A673 (cell line): ENCODE results near the gene HSDL2. TPM values are rescaled to one million over a fixed set of nuclear protein-coding genes. Genes with fewer than 3 reads are reported as not detected.

Experiments used
- BruUV-seq: library from RNA; stranded (reverse); fragments of 400-500 nt; replicated peaks from 2 replicates; lab custom pipeline; 2021; lab: Mats Ljungman, UMichigan
- CTCF ChIA-PET: fragments of 300-600 bp; sonication (Branson Sonifier 250); formaldehyde crosslinking; loops from one replicate; lab custom pipeline; 2022; ENCODE audit warnings: antibody characterized with exemption; lab: Charles Lee
- POLR2A ChIA-PET: fragments of 300-600 bp; sonication (Branson Sonifier 250); formaldehyde crosslinking; loops from one replicate; lab custom pipeline; 2022; ENCODE audit warnings: antibody characterized with exemption; ENCODE audit not compliant: low non-redundant PET; lab: Charles Lee
- DNase-seq: peaks from one replicate; pipeline ENCODE4 v3.0.0-alpha.2; 2015; ENCODE audit warnings: low spot score
- H3K27ac ChIP-seq: fragments of 200-600 bp; sonication (generic); 2 replicates; pipeline ENCODE4 v1.5.1; 2016; ENCODE audit warnings: mixed run types, low read depth, mild to moderate bottlenecking, mixed read lengths, antibody characterized with exemption, low read length; ENCODE audit not compliant: poor library complexity, severe bottlenecking
- H3K27me3 ChIP-seq: fragments of 200-600 bp; sonication (generic); replicated peaks from 2 replicates; pipeline ENCODE4 v1.6.1; 2017; ENCODE audit warnings: mixed run types, low read depth, mild to moderate bottlenecking, mixed read lengths, antibody characterized with exemption, low read length; ENCODE audit not compliant: insufficient read depth, poor library complexity
- H3K36me3 ChIP-seq: fragments of 200-600 bp; sonication (generic); 2 replicates; pipeline ENCODE4 v1.6.1; 2016; ENCODE audit warnings: mixed run types, mild to moderate bottlenecking, mixed read lengths, antibody characterized with exemption, low read length; ENCODE audit not compliant: insufficient read depth, poor library complexity, severe bottlenecking
- H3K4me1 ChIP-seq: fragments of 200-600 bp; sonication (generic); 2 replicates; pipeline ENCODE4 v1.6.1; 2017; ENCODE audit warnings: mixed run types, mild to moderate bottlenecking, mixed read lengths, antibody characterized with exemption, low read length; ENCODE audit not compliant: insufficient read depth, poor library complexity, severe bottlenecking
- H3K4me3 ChIP-seq: fragments of 200-600 bp; sonication (generic); 2 replicates; pipeline ENCODE4 v1.5.1; 2016; ENCODE audit warnings: low read depth, mixed run types, mild to moderate bottlenecking, mixed read lengths, low read length; ENCODE audit not compliant: poor library complexity, severe bottlenecking
- H3K9me3 ChIP-seq: fragments of 200-600 bp; sonication (generic); 2 replicates; pipeline ENCODE4 v1.6.1; 2016; ENCODE audit warnings: mixed run types, low read depth, mild to moderate bottlenecking, mixed read lengths, antibody characterized with exemption, low read length; ENCODE audit not compliant: poor library complexity, severe bottlenecking
- CTCF ChIP-seq: fragments of 300-800, 200-600 bp; sonication (generic); conservative IDR thresholded peaks from 2 replicates; pipeline ENCODE4 v1.5.1; 2017; ENCODE audit warnings: low read depth, mild to moderate bottlenecking, antibody characterized with exemption, low read length, moderate library complexity, mixed read lengths
- EZH2 ChIP-seq: fragments of 200-600 bp; sonication (generic); IDR thresholded peaks from 2 replicates; pipeline ENCODE4 v1.6.1; 2017; ENCODE audit warnings: borderline replicate concordance, low read depth, mild to moderate bottlenecking, mixed read lengths, antibody characterized with exemption, low read length; ENCODE audit not compliant: poor library complexity, severe bottlenecking
- intact Hi-C: fragments of 100-400 bp; cut with micrococcal nuclease; formaldehyde crosslinking; loops from one replicate; pipeline ENCODE4 v1.10.0; 2022; ENCODE audit not compliant: unreplicated experiment
- total RNA-seq: library from RNA; stranded (reverse); gene quantifications from 2 replicates; pipeline ENCODE4 v1.2.3, GENCODE V29; 2021

The HSDL2 gene
- total RNA-seq, 1 experiment from 2014 or later = 28.2 TPM

GRCh38 chr9:112382066-112382465, 2.2 kb downstream of the HSDL2 start:
- TF ChIP-seq CTCF = no peak
- TF ChIP-seq EZH2 = no peak
- CTCF ChIA-PET = no interaction called here
- Histone ChIP-seq H3K9me3 (no peaks in the 10 kb centered on the region), H3K27me3 (no peaks in the 10 kb centered on the region), H3K4me3 (no peak overlapping the region), H3K4me1 (peaks cover 4% of the 10 kb centered on the region), H3K36me3 (no peaks in the 10 kb centered on the region), H3K27ac (no peak overlapping the region)
- BruUV-seq = no TSS peak
- POLR2A ChIA-PET = no interaction called here
- intact Hi-C loops = no loop called here
- no peak for DNase-seq

- no peak overlapping the region for H3K27ac ChIP-seq
- H3K9me3 ChIP-seq = no peaks in the 10 kb centered on the region
- H3K4me3 ChIP-seq = no peak overlapping the region
- ChIA-PET POLR2A (no interaction called here), CTCF (no interaction called here)
- intact Hi-C loops = no loop called here
- H3K4me1 ChIP-seq = no peaks in the 10 kb centered on the region
- TF ChIP-seq CTCF = no peak
- no peak for TF ChIP-seq EZH2
- no peaks in the 10 kb centered on the region for H3K36me3 ChIP-seq
- no peak for DNase-seq
- no peaks in the 10 kb centered on the region for H3K27me3 ChIP-seq
- TSS peak; percentile 19 for BruUV-seq
These were observed 2.8 kb downstream of the HSDL2 start for GRCh38 chr9:112382501-112383364.

GRCh38 chr9:112384219-112384618, 4.3 kb downstream of the HSDL2 start:
- TF ChIP-seq CTCF = no peak

More at GRCh38 chr9:112384219-112384618, 4.3 kb downstream of the HSDL2 start:
- no TSS peak for BruUV-seq
- DNase-seq = no peak
- no peaks in the 10 kb centered on the region for H3K36me3 ChIP-seq
- no peaks in the 10 kb centered on the region for H3K27me3 ChIP-seq
- no peak overlapping the region for H3K27ac ChIP-seq
- no peaks in the 10 kb centered on the region for H3K9me3 ChIP-seq
- CTCF ChIA-PET = no interaction called here
- POLR2A ChIA-PET = no interaction called here
- H3K4me1 ChIP-seq = no peaks in the 10 kb centered on the region
- intact Hi-C loops = no loop called here
- no peak overlapping the region for H3K4me3 ChIP-seq
